Loucy (cell line): ENCODE measurements around the gene CNP.

Source experiments
- H2AFZ ChIP-seq: fragments of 200-600 bp; sonication (generic); 2 replicates; pipeline ENCODE4 v1.6.0; 2016; ENCODE audit warnings: antibody characterized with exemption, mild to moderate bottlenecking, low read length, moderate library complexity
- H3F3A ChIP-seq: fragments of 200-600 bp; 2 replicates; pipeline ENCODE4 v1.6.0; 2016; ENCODE audit warnings: antibody characterized with exemption, low read depth, mild to moderate bottlenecking
- H3K27me3 ChIP-seq: fragments of 200-600 bp; sonication (generic); 2 replicates; pipeline ENCODE4 v1.6.1; 2014; ENCODE audit warnings: low read length, mild to moderate bottlenecking; ENCODE audit not compliant: insufficient read depth, poor library complexity, severe bottlenecking
- H3K36me3 ChIP-seq: fragments of 200-600 bp; sonication (generic); 2 replicates; pipeline ENCODE4 v1.6.1; 2016; ENCODE audit warnings: low read length; ENCODE audit not compliant: insufficient read depth
- H3K4me1 ChIP-seq: fragments of 200-600 bp; sonication (generic); 2 replicates; pipeline ENCODE4 v1.5.1; 2014; ENCODE audit warnings: low read length, mild to moderate bottlenecking; ENCODE audit not compliant: insufficient read depth, poor library complexity, severe bottlenecking
- H3K4me2 ChIP-seq: fragments of 200-600 bp; sonication (generic); 2 replicates; pipeline ENCODE4 v1.6.0; 2014; ENCODE audit warnings: antibody characterized with exemption, low read length, low read depth, mild to moderate bottlenecking; ENCODE audit not compliant: poor library complexity, severe bottlenecking
- H3K4me3 ChIP-seq: fragments of 200-600 bp; sonication (generic); 2 replicates; pipeline ENCODE4 v1.5.1; 2014; ENCODE audit warnings: low read length, mild to moderate bottlenecking, mixed read lengths; ENCODE audit not compliant: poor library complexity, severe bottlenecking
- H3K79me2 ChIP-seq: fragments of 200-600 bp; sonication (generic); 2 replicates; pipeline ENCODE4 v1.6.1; 2014; ENCODE audit warnings: low read length; ENCODE audit not compliant: insufficient read depth
- H3K9ac ChIP-seq: fragments of 200-600 bp; sonication (generic); 2 replicates; pipeline ENCODE4 v1.6.0; 2014; ENCODE audit warnings: mild to moderate bottlenecking, low read depth, low read length, moderate library complexity; ENCODE audit not compliant: poor library complexity, severe bottlenecking
- H3K9me2 ChIP-seq: fragments of 200-600 bp; sonication (generic); replicated peaks from 2 replicates; pipeline ENCODE4 v1.6.1; 2016; ENCODE audit warnings: low read depth, low read length, mixed read lengths
- H3K9me3 ChIP-seq: fragments of 200-600 bp; sonication (generic); 2 replicates; pipeline ENCODE4 v1.6.1; 2014; ENCODE audit warnings: mild to moderate bottlenecking, antibody characterized with exemption, low read length, low read depth; ENCODE audit not compliant: insufficient read depth
- H4K20me1 ChIP-seq: fragments of 200-600 bp; sonication (generic); 2 replicates; pipeline ENCODE4 v1.6.0; 2014; ENCODE audit warnings: antibody characterized with exemption, low read length, mild to moderate bottlenecking; ENCODE audit not compliant: insufficient read depth, poor library complexity, severe bottlenecking
- EZH2phosphoT487 ChIP-seq: fragments of 200-600 bp; IDR thresholded peaks from 2 replicates; pipeline ENCODE4 v1.6.1; 2018; ENCODE audit warnings: antibody characterized with exemption, mild to moderate bottlenecking, moderate library complexity, borderline replicate concordance
- TF ChIP-seq, protein P1 (sequence below): fragments of 200-600 bp; sonication (generic); conservative IDR thresholded peaks from 2 replicates; pipeline ENCODE4 v1.5.1; 2014; ENCODE audit warnings: mild to moderate bottlenecking, antibody characterized with exemption, low read length

The CNP gene

GRCh38 chr17:42026857-42027589 is 60.4 kb downstream of the CNP start:
- no peaks in the 10 kb centered on the region for H3F3A ChIP-seq
- H3K4me1 ChIP-seq: peaks cover 8% of the 10 kb centered on the region
- no peaks in the 10 kb centered on the region for H3K27me3 ChIP-seq
- peaks cover 6% of the 10 kb centered on the region; the same call in 1 of the 2 replicates for H3K36me3 ChIP-seq
- peaks cover 3% of the 10 kb centered on the region; the same call in 1 of the 2 replicates for H3K79me2 ChIP-seq
- no peak overlapping the region for H2AFZ ChIP-seq
- no peaks in the 10 kb centered on the region for H3K9me3 ChIP-seq
- H3K9me2 ChIP-seq: no peaks in the 10 kb centered on the region
- no peaks in the 10 kb centered on the region for H4K20me1 ChIP-seq
- TF ChIP-seq, protein P1, sequence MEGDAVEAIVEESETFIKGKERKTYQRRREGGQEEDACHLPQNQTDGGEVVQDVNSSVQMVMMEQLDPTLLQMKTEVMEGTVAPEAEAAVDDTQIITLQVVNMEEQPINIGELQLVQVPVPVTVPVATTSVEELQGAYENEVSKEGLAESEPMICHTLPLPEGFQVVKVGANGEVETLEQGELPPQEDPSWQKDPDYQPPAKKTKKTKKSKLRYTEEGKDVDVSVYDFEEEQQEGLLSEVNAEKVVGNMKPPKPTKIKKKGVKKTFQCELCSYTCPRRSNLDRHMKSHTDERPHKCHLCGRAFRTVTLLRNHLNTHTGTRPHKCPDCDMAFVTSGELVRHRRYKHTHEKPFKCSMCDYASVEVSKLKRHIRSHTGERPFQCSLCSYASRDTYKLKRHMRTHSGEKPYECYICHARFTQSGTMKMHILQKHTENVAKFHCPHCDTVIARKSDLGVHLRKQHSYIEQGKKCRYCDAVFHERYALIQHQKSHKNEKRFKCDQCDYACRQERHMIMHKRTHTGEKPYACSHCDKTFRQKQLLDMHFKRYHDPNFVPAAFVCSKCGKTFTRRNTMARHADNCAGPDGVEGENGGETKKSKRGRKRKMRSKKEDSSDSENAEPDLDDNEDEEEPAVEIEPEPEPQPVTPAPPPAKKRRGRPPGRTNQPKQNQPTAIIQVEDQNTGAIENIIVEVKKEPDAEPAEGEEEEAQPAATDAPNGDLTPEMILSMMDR: no peak
- TF ChIP-seq EZH2phosphoT487: no peak
- no peak overlapping the region for H3K4me3 ChIP-seq
- no peak overlapping the region for H3K9ac ChIP-seq
- no peak overlapping the region for H3K4me2 ChIP-seq
